Activated naive CD8-positive, alpha-beta T cell treated with anti-CD3 and anti-CD28 coated beads for 36 hours (primary cell): ENCODE measurements around the gene ROR1. TPM values are rescaled to one million over a fixed set of nuclear protein-coding genes. Genes with fewer than 3 reads are reported as not detected.
"Not testable (repeated sequence)": the region's sequence is repeated elsewhere in the genome, so short reads cannot be mapped to it uniquely, and the experiment has no call there.

Experiments
- DNase-seq: peaks from one replicate; pipeline ENCODE4 v3.0.0; 2021
- H3K27ac Mint-ChIP-seq: one replicate; pipeline ENCODE4 v1.8.0; 2022; ENCODE audit warnings: mild to moderate bottlenecking, moderate library complexity, mixed read lengths
- H3K27me3 Mint-ChIP-seq: one replicate; pipeline ENCODE4 v1.8.0; 2022; ENCODE audit warnings: mild to moderate bottlenecking, mixed read lengths
- H3K36me3 Mint-ChIP-seq: one replicate; pipeline ENCODE4 v1.8.0; 2021; ENCODE audit warnings: mild to moderate bottlenecking, mixed read lengths
- H3K4me1 Mint-ChIP-seq: one replicate; pipeline ENCODE4 v1.8.0; 2021; ENCODE audit warnings: mixed read lengths
- H3K4me3 Mint-ChIP-seq: one replicate; pipeline ENCODE4 v1.8.0; 2022; ENCODE audit warnings: mild to moderate bottlenecking, moderate library complexity, mixed read lengths
- H3K9me3 Mint-ChIP-seq: one replicate; pipeline ENCODE4 v1.8.0; 2022; ENCODE audit warnings: mixed read lengths
- total RNA-seq, 2 experiments: library from RNA; stranded (reverse); gene quantifications; one replicate each; pipeline ENCODE4 v1.2.3, GENCODE V29; 2021

Gene ROR1
- total RNA-seq, 2 experiments from 2014 or later = not detected

GRCh38 chr1:63818567-63819325 lies 44.9 kb downstream of the ROR1 start:
- no peak for DNase-seq
- Mint-ChIP-seq H3K36me3 (no peaks in the 10 kb centered on the region), H3K27ac (no peak overlapping the region), H3K4me3 (no peak overlapping the region), H3K27me3 (peaks cover 10% of the 10 kb centered on the region), H3K9me3 (peaks cover 5% of the 10 kb centered on the region), H3K4me1 (no peaks in the 10 kb centered on the region)

DNA sequence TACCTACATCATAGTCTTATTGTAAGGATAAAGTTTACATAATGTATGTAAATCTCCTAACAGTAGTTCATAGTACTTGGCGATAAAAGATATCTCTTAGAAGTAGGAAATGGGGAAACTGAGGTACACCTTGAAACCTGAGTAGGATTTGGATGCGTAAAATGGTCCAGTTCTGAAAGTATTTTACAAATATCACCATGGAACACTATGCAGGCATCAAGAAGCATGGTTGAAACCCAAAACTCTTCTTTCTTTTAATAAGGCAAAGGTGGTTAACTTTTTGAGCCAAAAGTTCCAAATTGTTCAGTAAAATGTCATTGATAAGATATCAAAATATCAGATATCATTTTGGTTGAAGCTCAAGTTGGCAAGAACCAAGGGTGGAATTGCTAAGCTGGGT lies 46.0 kb downstream of the ROR1 start:
- no peaks in the 10 kb centered on the region for H3K4me1 Mint-ChIP-seq
- H3K27me3 Mint-ChIP-seq = peaks cover 10% of the 10 kb centered on the region
- no peak overlapping the region for H3K27ac Mint-ChIP-seq
- peaks cover 5% of the 10 kb centered on the region for H3K9me3 Mint-ChIP-seq
- DNase-seq = no peak
- no peaks in the 10 kb centered on the region for H3K36me3 Mint-ChIP-seq
- H3K4me3 Mint-ChIP-seq = no peak overlapping the region

DNA sequence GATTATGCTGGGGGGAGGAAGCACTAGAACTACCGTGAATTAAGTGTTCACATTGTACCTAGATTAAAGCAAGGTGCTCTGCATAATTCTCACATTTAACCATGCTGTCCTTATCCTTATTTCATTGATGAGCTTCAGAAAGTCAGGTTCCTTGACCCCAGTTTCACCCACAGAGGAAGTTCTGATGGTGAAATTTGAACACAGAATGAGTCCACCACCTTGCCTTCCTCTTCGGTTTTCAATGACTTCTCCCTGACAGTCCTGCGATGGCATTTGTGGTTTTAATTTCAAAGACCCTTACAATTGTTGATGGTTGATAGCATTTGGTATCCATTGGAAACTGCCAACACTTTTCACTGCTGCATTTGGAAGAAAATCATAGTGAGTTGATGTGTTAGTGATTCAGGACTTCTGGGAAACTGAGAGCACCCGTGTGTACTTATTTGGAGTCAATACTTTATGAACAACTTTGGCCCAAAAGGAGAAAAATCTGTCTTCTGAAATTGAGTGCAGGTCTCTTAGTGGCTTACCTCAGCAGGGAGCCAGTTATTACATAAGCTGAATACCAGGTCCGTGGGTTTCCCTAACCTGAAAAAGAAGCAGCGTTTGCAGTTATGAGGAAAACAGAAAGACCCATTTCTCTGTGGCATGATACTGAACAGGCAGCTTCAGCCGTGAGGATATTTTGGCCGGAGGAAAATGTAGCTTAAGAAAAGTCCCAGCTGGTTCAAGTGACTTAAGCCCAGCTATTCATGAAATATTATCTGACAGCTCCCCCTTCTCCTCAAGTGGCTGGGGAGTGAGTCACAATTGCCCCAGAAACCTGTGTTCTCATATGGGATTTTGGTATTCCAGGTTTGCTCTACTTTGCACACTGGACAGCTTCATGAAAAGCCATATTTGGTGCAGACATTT lies 47.5 kb downstream of the ROR1 start:
- no peak overlapping the region for H3K4me3 Mint-ChIP-seq
- H3K27me3 Mint-ChIP-seq = peaks cover 5% of the 10 kb centered on the region
- H3K27ac Mint-ChIP-seq = no peak overlapping the region
- no peaks in the 10 kb centered on the region for H3K4me1 Mint-ChIP-seq
- peaks cover 2% of the 10 kb centered on the region for H3K9me3 Mint-ChIP-seq
- H3K36me3 Mint-ChIP-seq = no peaks in the 10 kb centered on the region
- DNase-seq = no peak

DNA sequence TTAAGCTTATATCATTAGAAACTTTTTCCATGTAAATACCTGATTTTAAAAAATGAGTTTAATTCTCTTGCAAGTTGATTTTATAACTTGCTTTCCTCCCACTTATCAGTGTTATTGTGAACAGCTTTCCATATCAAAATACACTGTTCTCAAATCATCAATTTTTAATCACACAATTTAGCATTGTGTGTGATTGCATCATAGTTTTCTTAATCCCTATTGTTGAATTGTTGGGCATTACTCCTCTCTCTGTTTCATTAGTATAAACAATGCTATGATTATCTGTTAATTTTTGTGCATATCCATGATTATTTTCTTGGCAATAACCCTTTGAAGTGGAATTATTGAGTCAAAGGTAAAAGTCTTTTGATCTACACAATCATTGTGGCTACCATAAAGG lies 48.7 kb downstream of the ROR1 start:
- Mint-ChIP-seq H3K4me3 (no peak overlapping the region), H3K27me3 (peaks cover 7% of the 10 kb centered on the region), H3K4me1 (no peaks in the 10 kb centered on the region), H3K27ac (no peak overlapping the region), H3K36me3 (no peaks in the 10 kb centered on the region), H3K9me3 (no peaks in the 10 kb centered on the region)
- no peak for DNase-seq

GRCh38 chr1:63824451-63824850 lies 50.6 kb downstream of the ROR1 start:
- no peak for DNase-seq
- H3K27ac Mint-ChIP-seq = no peak overlapping the region
- no peak overlapping the region for H3K4me3 Mint-ChIP-seq
- H3K36me3 Mint-ChIP-seq = no peaks in the 10 kb centered on the region
- H3K27me3 Mint-ChIP-seq = peaks cover 8% of the 10 kb centered on the region
- H3K4me1 Mint-ChIP-seq = no peaks in the 10 kb centered on the region
- no peaks in the 10 kb centered on the region for H3K9me3 Mint-ChIP-seq

DNA sequence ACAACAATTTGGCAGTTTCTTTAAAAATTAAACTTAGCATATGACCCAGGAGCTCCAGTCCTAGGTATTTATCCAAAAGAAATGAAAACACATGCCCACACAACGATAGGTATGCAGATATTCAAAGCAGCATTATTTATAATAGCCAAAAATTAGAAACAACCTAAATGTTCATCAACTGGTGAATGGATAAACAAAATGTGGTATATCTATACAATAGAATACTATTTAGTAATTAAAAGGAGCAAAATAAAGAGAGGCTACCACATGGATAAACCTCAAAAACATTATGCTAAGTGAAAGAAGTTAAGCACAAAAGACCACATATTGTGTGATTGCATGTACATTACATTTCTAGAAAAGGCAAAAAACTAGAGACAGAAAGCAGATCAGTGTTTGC lies 51.3 kb downstream of the ROR1 start:
- no peaks in the 10 kb centered on the region for H3K4me1 Mint-ChIP-seq
- H3K27ac Mint-ChIP-seq = no peak overlapping the region
- H3K36me3 Mint-ChIP-seq = no peaks in the 10 kb centered on the region
- DNase-seq = no peak
- peaks cover 10% of the 10 kb centered on the region for H3K27me3 Mint-ChIP-seq
- H3K9me3 Mint-ChIP-seq = no peaks in the 10 kb centered on the region
- H3K4me3 Mint-ChIP-seq = no peak overlapping the region

GRCh38 chr1:63826246-63826861 lies 52.5 kb downstream of the ROR1 start:
- not testable (repeated sequence) for H3K27me3 Mint-ChIP-seq, H3K4me3 Mint-ChIP-seq, H3K36me3 Mint-ChIP-seq, H3K9me3 Mint-ChIP-seq, H3K4me1 Mint-ChIP-seq, DNase-seq, H3K27ac Mint-ChIP-seq

- no peak overlapping the region for H3K4me3 Mint-ChIP-seq
Measured at GRCh38 chr1:63827411-63828321, 53.8 kb downstream of the ROR1 start.

GRCh38 chr1:63828322-63829044 lies 54.7 kb downstream of the ROR1 start:
- Mint-ChIP-seq H3K9me3 (no peaks in the 10 kb centered on the region), H3K4me3 (no peak overlapping the region), H3K27me3 (peaks cover 10% of the 10 kb centered on the region), H3K36me3 (no peaks in the 10 kb centered on the region), H3K27ac (no peak overlapping the region), H3K4me1 (no peaks in the 10 kb centered on the region)
- no peak for DNase-seq

More at GRCh38 chr1:63827411-63828321, 53.8 kb downstream of the ROR1 start:
- Mint-ChIP-seq H3K27me3 (peaks cover 10% of the 10 kb centered on the region), H3K9me3 (no peaks in the 10 kb centered on the region), H3K27ac (no peak overlapping the region), H3K4me1 (no peaks in the 10 kb centered on the region), H3K36me3 (no peaks in the 10 kb centered on the region)
- no peak for DNase-seq

DNA sequence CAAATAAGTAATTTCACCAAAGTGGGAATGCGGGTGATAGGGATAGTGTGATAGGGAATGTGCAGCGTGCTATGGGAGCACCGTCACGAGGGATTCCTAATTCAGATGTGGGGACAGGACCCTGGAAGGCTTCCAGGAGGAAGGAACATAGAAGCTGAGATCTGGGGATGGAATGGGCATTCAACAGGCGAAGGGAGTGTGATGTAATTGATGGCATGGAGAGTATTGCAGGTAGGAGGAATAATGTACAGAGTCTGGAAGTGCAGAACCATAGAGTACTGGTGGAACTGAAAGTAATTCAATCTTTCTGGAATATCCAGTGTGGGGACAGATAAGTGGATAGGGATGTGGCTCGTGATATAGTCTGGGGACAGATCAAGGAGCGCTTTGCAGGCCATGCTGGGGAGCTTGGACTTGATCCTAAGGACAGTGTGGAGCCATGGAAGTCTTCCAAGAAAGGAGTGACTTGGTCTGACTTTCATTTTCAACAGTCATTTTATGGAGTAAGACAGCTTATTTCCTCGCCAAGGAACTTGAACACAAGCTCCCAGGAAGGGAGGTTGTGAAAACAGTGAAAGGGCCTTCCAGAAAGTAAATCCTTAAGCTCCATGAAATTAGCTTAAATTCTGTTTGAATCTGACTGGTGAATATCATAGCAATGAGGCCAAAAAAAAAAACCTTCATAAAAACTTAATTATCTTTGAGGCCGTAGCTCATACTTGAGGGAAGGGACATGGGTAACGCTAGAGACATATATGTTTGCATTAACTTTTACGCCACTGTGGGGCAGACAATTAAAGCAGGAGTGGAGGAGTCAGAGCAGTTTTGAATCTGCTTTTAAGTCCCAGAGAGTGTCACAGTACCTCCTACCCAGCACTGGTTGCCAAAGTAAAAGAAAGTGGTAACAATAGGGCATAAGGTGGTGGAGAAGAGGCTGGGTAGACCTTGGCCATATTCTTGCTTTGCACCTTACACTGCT lies 55.8 kb downstream of the ROR1 start:
- peaks cover 10% of the 10 kb centered on the region for H3K27me3 Mint-ChIP-seq
- no peaks in the 10 kb centered on the region for H3K9me3 Mint-ChIP-seq
- no peak overlapping the region for H3K27ac Mint-ChIP-seq
- no peak overlapping the region for H3K4me3 Mint-ChIP-seq
- DNase-seq = no peak
- H3K36me3 Mint-ChIP-seq = no peaks in the 10 kb centered on the region
- no peaks in the 10 kb centered on the region for H3K4me1 Mint-ChIP-seq

DNA sequence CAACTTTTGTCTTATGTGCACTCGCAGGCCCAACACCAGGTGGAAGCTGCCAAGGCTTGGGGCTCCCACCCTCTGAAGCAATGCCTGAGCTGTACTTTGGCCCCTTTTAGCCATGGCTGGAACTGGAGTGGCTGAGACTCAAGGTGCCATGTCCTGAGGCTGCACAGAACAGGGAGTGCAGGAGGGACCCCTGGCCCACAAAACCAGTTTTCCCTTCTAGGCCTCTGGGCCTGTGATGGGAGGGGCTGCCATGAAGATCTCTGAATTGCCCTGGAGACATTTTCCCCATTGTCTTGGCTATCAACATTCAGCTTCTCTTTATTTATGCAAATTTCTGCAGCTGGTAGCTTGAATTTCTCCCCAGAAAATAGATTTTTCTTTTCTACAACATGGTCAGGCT lies 57.6 kb downstream of the ROR1 start:
- Mint-ChIP-seq H3K27ac (no peak overlapping the region), H3K27me3 (peaks cover 18% of the 10 kb centered on the region), H3K4me1 (no peaks in the 10 kb centered on the region), H3K9me3 (no peaks in the 10 kb centered on the region), H3K4me3 (no peak overlapping the region), H3K36me3 (no peaks in the 10 kb centered on the region)
- no peak for DNase-seq

- peaks cover 14% of the 10 kb centered on the region for H3K27me3 Mint-ChIP-seq
Measured at GRCh38 chr1:63833363-63834119, 59.7 kb downstream of the ROR1 start.

More at GRCh38 chr1:63833363-63834119, 59.7 kb downstream of the ROR1 start:
- no peak for DNase-seq
- Mint-ChIP-seq H3K27ac (no peak overlapping the region), H3K36me3 (no peaks in the 10 kb centered on the region), H3K9me3 (no peaks in the 10 kb centered on the region), H3K4me3 (no peak overlapping the region), H3K4me1 (no peaks in the 10 kb centered on the region)
